Sciatic nerve (tissue), 2 donors: ENCODE results near the gene RAB3D. TPM values are rescaled to one million over a fixed set of nuclear protein-coding genes. Genes with fewer than 3 reads are reported as not detected.

Experiments
- ATAC-seq: fragments of 200-7000 bp; cut with Tn5 transposase; one replicate; pipeline ENCODE4 v1.9.1; 2020; ENCODE audit warnings: mild to moderate bottlenecking, moderate library complexity
- DNase-seq: peaks from one replicate; pipeline ENCODE4 v3.0.0-alpha.2; 2020; ENCODE audit warnings: low spot score
- intact Hi-C: fragments of 100-400 bp; cut with DNase I; formaldehyde crosslinking; loops from one replicate; pipeline ENCODE4 v1.14.2; 2022
- total RNA-seq: library from RNA; stranded (reverse); fragmentation: NEBNext Ultra II Directional; extraction: Animal tissue kit (Norgen Biotek cat#: 25700); gene quantifications from one replicate; pipeline ENCODE4 v1.2.1, GENCODE V29; 2021
- donor health status: DM: no; HTN: no; CAD: no.
- donor health status: DM: no; HTN: no; CAD: no.

RAB3D gene
- total RNA-seq, 1 donor from 2014 or later = 25.1 TPM

- ATAC-seq = no peak
These were observed 58.0 kb downstream of the RAB3D start for GRCh38 chr19:11281356-11282049.

DNA sequence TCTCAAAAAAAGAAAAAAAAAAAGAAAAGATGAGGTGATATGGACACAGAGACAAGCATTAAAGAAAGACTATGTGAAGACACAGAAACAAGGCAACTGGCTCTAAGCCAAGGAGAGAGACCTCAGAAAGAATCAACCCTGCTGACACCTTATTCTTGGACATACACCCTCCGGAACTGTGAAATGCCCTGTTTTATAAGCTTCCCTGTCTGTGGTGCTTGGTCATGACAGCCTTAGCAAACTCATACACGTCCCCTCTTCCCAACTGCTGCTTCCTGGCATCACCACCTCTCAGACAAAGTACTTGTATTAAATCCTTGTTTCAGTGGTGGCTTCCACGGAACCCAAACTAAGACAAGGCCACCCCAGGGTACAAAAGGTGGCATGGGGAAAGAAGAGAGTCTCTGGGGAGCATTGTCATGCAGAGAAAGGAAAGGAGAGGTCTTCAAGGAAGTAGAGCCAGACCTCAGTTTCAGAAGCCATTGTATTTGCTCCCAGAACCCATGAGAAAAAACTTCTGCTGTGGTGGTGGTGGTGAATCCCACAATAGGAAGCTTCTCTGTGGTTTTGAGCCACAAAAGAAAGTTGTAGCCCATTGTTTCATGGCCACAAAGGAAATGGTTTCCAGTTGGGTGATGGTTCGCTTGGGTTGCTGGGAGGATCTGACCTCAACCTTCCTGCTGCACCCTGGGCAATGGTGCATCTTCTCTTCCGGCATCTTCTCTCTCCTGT is 59.8 kb downstream of the RAB3D start:
- ATAC-seq (no peak), DNase-seq (no peak)
- intact Hi-C loops = no loop called here

More at GRCh38 chr19:11281356-11282049, 58.0 kb downstream of the RAB3D start:
- intact Hi-C loops = no loop called here
- DNase-seq = no peak

DNA sequence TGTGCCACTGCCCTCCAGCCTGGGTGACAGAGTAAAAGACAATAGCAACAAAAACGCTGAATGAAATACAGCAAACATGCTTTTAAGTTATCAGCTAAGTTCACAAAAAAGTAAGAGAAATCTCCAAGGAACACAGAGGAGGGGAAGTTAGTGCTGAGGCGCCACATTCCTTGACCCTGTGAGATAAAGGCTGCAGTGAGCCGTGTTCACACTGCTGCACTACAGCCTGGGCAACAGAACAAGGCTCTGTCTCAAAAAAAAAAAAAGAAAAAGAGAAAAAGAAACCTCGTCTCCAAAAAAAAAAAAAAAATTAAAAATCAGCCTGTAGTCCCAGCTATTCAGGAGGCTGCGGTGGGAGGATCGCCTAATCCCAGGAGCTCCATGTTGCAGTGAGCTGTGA is 60.8 kb downstream of the RAB3D start:
- intact Hi-C loops = no loop called here
- DNase-seq (no peak), ATAC-seq (peak; percentile 85)

DNA sequence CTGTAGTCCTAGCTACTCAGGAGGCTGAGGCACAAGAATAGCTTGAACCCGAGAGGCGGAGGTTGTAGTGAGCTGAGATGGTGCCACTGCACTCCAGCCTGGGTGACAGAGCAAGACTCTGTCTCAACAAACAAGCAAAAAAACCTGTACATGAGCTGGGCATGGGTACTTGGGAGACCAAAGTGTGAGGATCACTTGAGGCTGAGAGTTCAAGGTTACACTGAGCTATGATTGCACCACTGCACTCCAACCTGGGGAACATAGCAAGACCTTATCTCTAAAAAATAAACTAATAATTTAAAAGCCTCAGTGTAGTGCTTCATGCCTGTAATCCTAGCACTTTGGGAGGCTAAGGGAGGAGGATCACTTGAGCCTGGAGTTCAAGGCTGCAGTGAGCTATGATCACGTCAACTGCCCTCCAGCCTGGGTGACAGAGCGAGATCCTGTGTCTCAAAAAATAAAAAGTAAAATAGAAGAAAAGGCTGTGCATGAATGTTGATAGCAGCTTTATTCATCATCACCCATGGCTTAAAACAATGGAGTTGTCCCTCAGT is 64.8 kb downstream of the RAB3D start:
- DNase-seq (no peak), ATAC-seq (no peak)
- intact Hi-C loops = no loop called here

DNA sequence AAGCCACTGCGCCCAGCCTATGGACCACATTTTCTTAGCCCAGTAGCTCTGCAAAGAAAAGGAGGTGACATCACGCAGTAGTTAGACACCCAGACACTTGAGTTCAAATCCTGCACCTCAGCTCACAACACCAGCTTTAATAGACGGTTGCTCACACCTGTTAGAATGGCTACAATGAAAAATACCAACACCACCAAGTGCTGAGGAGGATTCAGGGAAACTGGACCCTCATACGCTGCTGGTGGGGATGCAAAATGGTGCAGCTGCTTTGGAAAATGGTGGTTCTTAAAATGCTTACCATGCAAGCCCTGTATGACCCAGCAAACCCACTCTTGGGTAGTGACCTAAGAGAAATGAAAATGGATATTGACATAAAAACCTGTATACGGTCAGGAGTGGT is 65.5 kb downstream of the RAB3D start:
- no peak for ATAC-seq
- intact Hi-C loops = no loop called here
- DNase-seq = no peak

- intact Hi-C loops = no loop called here
- no peak for ATAC-seq
- no peak for DNase-seq
These were observed 66.2 kb downstream of the RAB3D start for GRCh38 chr19:11273296-11273695.

Other genes with a start within 250 kb of the RAB3D start
- gene SPC24, start 183.9 kb downstream of the RAB3D start, total RNA-seq = 1.3 TPM
- 296 TPM for gene KANK2, start 142.1 kb downstream of the RAB3D start, total RNA-seq
- gene ANGPTL8, start 100.0 kb downstream of the RAB3D start, total RNA-seq = 15.5 TPM
- gene DOCK6, start 77.1 kb downstream of the RAB3D start, total RNA-seq = 131 TPM
- gene TSPAN16, start 43.5 kb downstream of the RAB3D start, total RNA-seq = not detected
- gene TMEM205, start 6.6 kb upstream of the RAB3D start, total RNA-seq = 58.0 TPM
- 42.7 TPM for gene CCDC159, start 6.9 kb upstream of the RAB3D start, total RNA-seq
- 27.5 TPM for gene PLPPR2, start 15.8 kb upstream of the RAB3D start, total RNA-seq
- 1.3 TPM for gene SWSAP1, start 35.0 kb upstream of the RAB3D start, total RNA-seq
- gene EPOR, start 44.7 kb upstream of the RAB3D start, total RNA-seq = 5.2 TPM
- gene RGL3, start 79.7 kb upstream of the RAB3D start, total RNA-seq = 14.4 TPM
- 0.31 TPM for gene ODAD3, start 95.5 kb upstream of the RAB3D start, total RNA-seq
- 190 TPM for gene PRKCSH, start 96.0 kb upstream of the RAB3D start, total RNA-seq
- gene ELAVL3, start 141.4 kb upstream of the RAB3D start, total RNA-seq = 0.45 TPM
- 9.4 TPM for gene ZNF653, start 166.2 kb upstream of the RAB3D start, total RNA-seq
- 25.8 TPM for gene ECSIT, start 189.5 kb upstream of the RAB3D start, total RNA-seq
- gene CNN1, start 199.2 kb upstream of the RAB3D start, total RNA-seq = 35.7 TPM
- gene ELOF1, start 219.6 kb upstream of the RAB3D start, total RNA-seq = 33.7 TPM
- gene ACP5, start 238.0 kb upstream of the RAB3D start, total RNA-seq = 19.7 TPM